HG02610 (cell line): ENCODE measurements around the gene ASS1.
"Not testable (repeated sequence)": the region's sequence is repeated elsewhere in the genome, so short reads cannot be mapped to it uniquely, and the experiment has no call there.

Experiments used
- ATAC-seq: cut with Tn5 transposase; IDR thresholded peaks from one replicate; pipeline ENCODE4 v1.9.1; 2021; ENCODE audit warnings: mild to moderate bottlenecking, moderate library complexity; ENCODE audit not compliant: unreplicated experiment

ASS1 gene

GRCh38 chr9:130433168-130433946 lies 11.4 kb upstream of the ASS1 start:
- no peak for ATAC-seq

- ATAC-seq: no peak
Measured at GRCh38 chr9:130433947-130434262, 10.9 kb upstream of the ASS1 start.

- ATAC-seq: not testable (repeated sequence)
Measured at GRCh38 chr9:130434656-130435055, 10.1 kb upstream of the ASS1 start.

GRCh38 chr9:130437011-130437789 lies 7.6 kb upstream of the ASS1 start:
- no peak for ATAC-seq

- no peak for ATAC-seq
Measured at GRCh38 chr9:130438382-130438981, 6.3 kb upstream of the ASS1 start.

GRCh38 chr9:130441031-130441430 lies 3.7 kb upstream of the ASS1 start:
- no peak for ATAC-seq

- ATAC-seq: no peak
Measured at GRCh38 chr9:130442746-130443455, 1.9 kb upstream of the ASS1 start.

GRCh38 chr9:130443456-130443801 lies 1.3 kb upstream of the ASS1 start:
- ATAC-seq: no peak

GRCh38 chr9:130443840-130444492 lies 795 bp upstream of the ASS1 start:
- ATAC-seq: no peak

- ATAC-seq: no peak
Measured at GRCh38 chr9:130445268-130445983, 665 bp downstream of the ASS1 start.

GRCh38 chr9:130446101-130446861 lies 1.5 kb downstream of the ASS1 start:
- no peak for ATAC-seq

- no peak for ATAC-seq
Measured at GRCh38 chr9:130447193-130447816, 2.5 kb downstream of the ASS1 start.

GRCh38 chr9:130448035-130448624 lies 3.4 kb downstream of the ASS1 start:
- no peak for ATAC-seq

GRCh38 chr9:130448771-130449603 lies 4.2 kb downstream of the ASS1 start:
- ATAC-seq: no peak

- no peak for ATAC-seq
Measured at GRCh38 chr9:130450344-130451003, 5.7 kb downstream of the ASS1 start.

GRCh38 chr9:130451004-130451390 lies 6.2 kb downstream of the ASS1 start:
- ATAC-seq: no peak
